NT2/D1 (cell line): ENCODE data around the gene ADAM22.

Experiments used
- DNase-seq: peaks from one replicate; pipeline ENCODE4 v3.0.0-alpha.2; 2011; ENCODE audit warnings: low read depth, low spot score
- H3K27me3 ChIP-seq: 2 replicates; pipeline ENCODE4 v1.6.0; 2011; ENCODE audit warnings: mild to moderate bottlenecking; ENCODE audit not compliant: insufficient read length, insufficient read depth
- H3K36me3 ChIP-seq: 2 replicates; pipeline ENCODE4 v1.6.1; 2011; ENCODE audit warnings: mild to moderate bottlenecking, low read length, mixed read lengths; ENCODE audit not compliant: insufficient read depth, insufficient read length
- H3K4me1 ChIP-seq: 2 replicates; pipeline ENCODE4 v1.5.1; 2011; ENCODE audit not compliant: insufficient read depth, insufficient read length
- H3K4me3 ChIP-seq: 2 replicates; pipeline ENCODE4 v1.5.1; 2011; ENCODE audit warnings: low read depth; ENCODE audit not compliant: insufficient read length
- H3K9ac ChIP-seq: 2 replicates; pipeline ENCODE4 v1.6.0; 2011; ENCODE audit warnings: low read depth; ENCODE audit not compliant: insufficient read length
- H3K9me3 ChIP-seq: 2 replicates; pipeline ENCODE4 v1.5.1; 2011; ENCODE audit warnings: mild to moderate bottlenecking, low read length; ENCODE audit not compliant: insufficient read depth
- SUZ12 ChIP-seq: IDR thresholded peaks from 2 replicates; pipeline ENCODE4 v1.6.1; 2011; ENCODE audit not compliant: insufficient read length, insufficient read depth; ENCODE audit errors: extremely low read depth
- YY1 ChIP-seq: IDR thresholded peaks from 2 replicates; pipeline ENCODE4 v1.6.1; 2011; ENCODE audit not compliant: insufficient read length, insufficient read depth
- ZNF274 ChIP-seq: IDR thresholded peaks from 2 replicates; pipeline ENCODE4 v1.6.1; 2011; ENCODE audit warnings: mild to moderate bottlenecking, low read depth, low read length

The ADAM22 gene

GRCh38 chr7:88002617-88003016, 68.6 kb downstream of the ADAM22 start:
- Histone ChIP-seq H3K4me3 (no peak overlapping the region), H3K36me3 (no peaks in the 10 kb centered on the region), H3K9ac (no peak overlapping the region), H3K27me3 (no peaks in the 10 kb centered on the region), H3K9me3 (no peaks in the 10 kb centered on the region), H3K4me1 (no peaks in the 10 kb centered on the region)
- TF ChIP-seq SUZ12, result no peak
- no peak for TF ChIP-seq ZNF274
- no peak for TF ChIP-seq YY1
- no peak for DNase-seq

DNA sequence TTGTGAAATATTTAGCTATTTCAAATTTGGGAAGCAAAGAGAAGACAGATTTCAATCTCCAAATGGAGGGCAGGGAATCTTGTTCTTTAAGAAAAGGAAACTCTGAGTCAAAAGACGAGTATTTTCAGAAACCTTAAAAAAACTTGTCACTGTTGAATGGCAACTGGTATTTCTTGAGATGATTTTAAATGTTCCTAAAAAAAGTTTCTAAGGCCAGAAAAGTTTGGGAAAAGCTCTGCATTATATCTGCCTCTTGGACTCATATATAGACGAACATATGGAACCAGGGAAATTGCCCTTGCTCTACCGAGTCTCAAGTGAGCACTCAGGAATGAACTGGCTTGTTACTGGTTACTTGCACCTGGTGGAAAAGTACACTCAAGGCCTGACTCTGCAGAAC, 69.5 kb downstream of the ADAM22 start:
- Histone ChIP-seq H3K9me3 (no peaks in the 10 kb centered on the region), H3K4me1 (no peaks in the 10 kb centered on the region), H3K27me3 (no peaks in the 10 kb centered on the region), H3K36me3 (no peaks in the 10 kb centered on the region), H3K4me3 (no peak overlapping the region), H3K9ac (no peak overlapping the region)
- no peak for DNase-seq
- TF ChIP-seq SUZ12, result no peak
- TF ChIP-seq ZNF274, result no peak

- H3K9me3 ChIP-seq, result no peaks in the 10 kb centered on the region
- H3K36me3 ChIP-seq, result no peaks in the 10 kb centered on the region
- H3K4me3 ChIP-seq, result no peak overlapping the region
- DNase-seq, result no peak
- H3K9ac ChIP-seq, result no peak overlapping the region
- H3K27me3 ChIP-seq, result no peaks in the 10 kb centered on the region
- no peak for TF ChIP-seq SUZ12
- TF ChIP-seq YY1, result no peak
- TF ChIP-seq ZNF274, result no peak
- no peaks in the 10 kb centered on the region for H3K4me1 ChIP-seq
These were observed 71.1 kb downstream of the ADAM22 start for GRCh38 chr7:88005191-88005590.

GRCh38 chr7:88009651-88010050, 75.6 kb downstream of the ADAM22 start:
- H3K4me1 ChIP-seq, result no peaks in the 10 kb centered on the region
- DNase-seq, result no peak
- H3K9me3 ChIP-seq, result no peaks in the 10 kb centered on the region
- no peak for TF ChIP-seq YY1
- TF ChIP-seq ZNF274, result no peak
- no peak for TF ChIP-seq SUZ12
- no peaks in the 10 kb centered on the region for H3K36me3 ChIP-seq
- H3K4me3 ChIP-seq, result no peak overlapping the region
- no peaks in the 10 kb centered on the region for H3K27me3 ChIP-seq
- no peak overlapping the region for H3K9ac ChIP-seq

GRCh38 chr7:88012086-88012485, 78.0 kb downstream of the ADAM22 start:
- Histone ChIP-seq H3K4me1 (no peaks in the 10 kb centered on the region), H3K36me3 (no peaks in the 10 kb centered on the region), H3K27me3 (no peaks in the 10 kb centered on the region), H3K4me3 (no peak overlapping the region), H3K9ac (no peak overlapping the region), H3K9me3 (no peaks in the 10 kb centered on the region)
- TF ChIP-seq ZNF274 (no peak), YY1 (no peak), SUZ12 (no peak)
- no peak for DNase-seq

GRCh38 chr7:88013981-88014380, 79.9 kb downstream of the ADAM22 start:
- H3K4me3 ChIP-seq, result no peak overlapping the region

GRCh38 chr7:88014581-88014980, 80.5 kb downstream of the ADAM22 start:
- H3K9ac ChIP-seq, result no peak overlapping the region
- TF ChIP-seq YY1 (no peak), SUZ12 (no peak), ZNF274 (no peak)
- H3K9me3 ChIP-seq, result no peaks in the 10 kb centered on the region
- no peak for DNase-seq
- H3K4me1 ChIP-seq, result no peaks in the 10 kb centered on the region
- H3K4me3 ChIP-seq, result no peak overlapping the region
- no peaks in the 10 kb centered on the region for H3K36me3 ChIP-seq
- H3K27me3 ChIP-seq, result no peaks in the 10 kb centered on the region

More at GRCh38 chr7:88013981-88014380, 79.9 kb downstream of the ADAM22 start:
- no peak overlapping the region for H3K9ac ChIP-seq
- H3K36me3 ChIP-seq, result no peaks in the 10 kb centered on the region
- H3K9me3 ChIP-seq, result no peaks in the 10 kb centered on the region
- TF ChIP-seq YY1 (no peak), SUZ12 (no peak), ZNF274 (no peak)
- DNase-seq, result no peak
- H3K4me1 ChIP-seq, result no peaks in the 10 kb centered on the region
- H3K27me3 ChIP-seq, result no peaks in the 10 kb centered on the region

DNA sequence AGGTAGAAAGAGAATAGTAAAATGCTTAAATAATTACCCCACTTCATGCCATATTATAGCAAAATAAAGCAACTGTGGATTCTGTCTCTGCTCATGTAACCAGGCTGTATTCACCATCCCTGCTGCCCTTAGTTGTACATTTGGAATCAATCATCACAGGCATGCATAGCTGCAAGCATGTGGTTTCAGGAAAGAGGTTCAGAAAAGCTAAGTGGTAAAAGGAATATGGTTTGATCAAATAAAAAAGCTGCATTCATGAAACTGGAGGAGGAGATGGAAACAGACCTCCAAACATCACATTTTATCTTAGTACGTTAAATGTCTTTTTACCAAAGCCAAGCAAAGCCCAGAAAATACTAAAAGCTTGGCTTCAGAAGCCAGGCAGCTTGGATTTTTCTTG, 81.3 kb downstream of the ADAM22 start:
- no peaks in the 10 kb centered on the region for H3K9me3 ChIP-seq
- H3K9ac ChIP-seq, result no peak overlapping the region
- H3K36me3 ChIP-seq, result no peaks in the 10 kb centered on the region

More for the DNA sequence above, 81.3 kb downstream of the ADAM22 start:
- no peak for TF ChIP-seq YY1
- Histone ChIP-seq H3K27me3 (no peaks in the 10 kb centered on the region), H3K4me3 (no peak overlapping the region), H3K4me1 (peaks cover 2% of the 10 kb centered on the region)
- no peak for DNase-seq
